IPS-11a (cell line): Measurements from ENCODE around the gene TRABD2B.

Experiments
- H3K4me3 ChIP-seq: one replicate; pipeline ENCODE4 v1.5.1; 2013; ENCODE audit warnings: low read depth, low read length, control low read depth

The TRABD2B gene

GRCh38 chr1:47993881-47994625 is 3.1 kb downstream of the TRABD2B start:
- H3K4me3 ChIP-seq: no peak overlapping the region

- H3K4me3 ChIP-seq: no peak overlapping the region
Observed at GRCh38 chr1:47993416-47993740, 3.8 kb downstream of the TRABD2B start.

- no peak overlapping the region for H3K4me3 ChIP-seq
Observed at GRCh38 chr1:47992720-47993415, 4.3 kb downstream of the TRABD2B start.

- H3K4me3 ChIP-seq: no peak overlapping the region
Observed at GRCh38 chr1:47991673-47992072, 5.5 kb downstream of the TRABD2B start.

GRCh38 chr1:47991187-47991586 is 6.0 kb downstream of the TRABD2B start:
- no peak overlapping the region for H3K4me3 ChIP-seq

GRCh38 chr1:47990286-47990685 is 6.9 kb downstream of the TRABD2B start:
- no peak overlapping the region for H3K4me3 ChIP-seq

- H3K4me3 ChIP-seq: no peak overlapping the region
Observed at GRCh38 chr1:47987601-47988000, 9.6 kb downstream of the TRABD2B start.

GRCh38 chr1:47986761-47987200 is 10.4 kb downstream of the TRABD2B start:
- H3K4me3 ChIP-seq: no peak overlapping the region

GRCh38 chr1:47985018-47985417 is 12.2 kb downstream of the TRABD2B start:
- H3K4me3 ChIP-seq: no peak overlapping the region

- peak overlapping the region; percentile 20 for H3K4me3 ChIP-seq
Observed at GRCh38 chr1:47984175-47984789, 12.9 kb downstream of the TRABD2B start.

GRCh38 chr1:47983691-47984090 is 13.5 kb downstream of the TRABD2B start:
- no peak overlapping the region for H3K4me3 ChIP-seq

- no peak overlapping the region for H3K4me3 ChIP-seq
Observed at GRCh38 chr1:47981667-47982350, 15.4 kb downstream of the TRABD2B start.

GRCh38 chr1:47980501-47980900 is 16.7 kb downstream of the TRABD2B start:
- H3K4me3 ChIP-seq: no peak overlapping the region

GRCh38 chr1:47979724-47980123 is 17.5 kb downstream of the TRABD2B start:
- H3K4me3 ChIP-seq: no peak overlapping the region

- no peak overlapping the region for H3K4me3 ChIP-seq
Observed at GRCh38 chr1:47978486-47978885, 18.7 kb downstream of the TRABD2B start.

- no peak overlapping the region for H3K4me3 ChIP-seq
Observed at GRCh38 chr1:47976728-47977127, 20.5 kb downstream of the TRABD2B start.

- H3K4me3 ChIP-seq: no peak overlapping the region
Observed at GRCh38 chr1:47976267-47976666, 20.9 kb downstream of the TRABD2B start.

- no peak overlapping the region for H3K4me3 ChIP-seq
Observed at GRCh38 chr1:47975302-47975921, 21.8 kb downstream of the TRABD2B start.

GRCh38 chr1:47972864-47973432 is 24.2 kb downstream of the TRABD2B start:
- H3K4me3 ChIP-seq: no peak overlapping the region

- H3K4me3 ChIP-seq: no peak overlapping the region
Observed at GRCh38 chr1:47971385-47972160, 25.6 kb downstream of the TRABD2B start.
